Neural cell (in vitro differentiated cells): ENCODE data around the gene CRISP3. TPM values are rescaled to one million over a fixed set of nuclear protein-coding genes. Genes with fewer than 3 reads are reported as not detected.

ENCODE experiments used
- H2AFZ ChIP-seq: fragments of 200-600, 300-800 bp; sonication (generic), shearing (Covaris generic); 2 replicates; pipeline ENCODE4 v1.6.0; 2014; ENCODE audit warnings: low read depth, mild to moderate bottlenecking, antibody characterized with exemption, low read length, moderate library complexity
- H3F3A ChIP-seq: fragments of 200-600 bp; shearing (Covaris generic); 2 replicates; pipeline ENCODE4 v1.6.1; 2016; ENCODE audit warnings: mild to moderate bottlenecking, moderate library complexity, mixed read lengths, antibody characterized with exemption, low read length; ENCODE audit not compliant: insufficient read depth, poor library complexity, severe bottlenecking
- H3K27ac ChIP-seq: fragments of 200-600, 300-800 bp; sonication (generic), shearing (Covaris generic); 2 replicates; pipeline ENCODE4 v1.5.1; 2014; ENCODE audit warnings: mild to moderate bottlenecking, low read length, moderate library complexity
- H3K27me3 ChIP-seq: fragments of 300-800, 200-600 bp; sonication (generic), shearing (Covaris generic); 2 replicates; pipeline ENCODE4 v1.6.0; 2014; ENCODE audit warnings: mild to moderate bottlenecking, low read depth, low read length, moderate library complexity; ENCODE audit not compliant: insufficient read depth
- H3K36me3 ChIP-seq: fragments of 300-800, 200-600 bp; sonication (generic), shearing (Covaris generic); 2 replicates; pipeline ENCODE4 v1.5.1; 2014; ENCODE audit warnings: mild to moderate bottlenecking, antibody characterized with exemption, low read length, moderate library complexity; ENCODE audit not compliant: insufficient read depth
- H3K4me2 ChIP-seq: fragments of 300-800, 200-600 bp; sonication (generic), shearing (Covaris generic); 2 replicates; pipeline ENCODE4 v1.6.0; 2014; ENCODE audit warnings: mild to moderate bottlenecking, low read length
- H3K4me3 ChIP-seq: fragments of 300-800, 200-600 bp; sonication (generic), shearing (Covaris generic); 2 replicates; pipeline ENCODE4 v1.5.1; 2014; ENCODE audit warnings: mild to moderate bottlenecking, low read length, moderate library complexity
- H3K79me2 ChIP-seq: fragments of 200-600 bp; shearing (Covaris generic); replicated peaks from 2 replicates; pipeline ENCODE4 v1.6.0; 2014; ENCODE audit warnings: mild to moderate bottlenecking, low read length, moderate library complexity; ENCODE audit not compliant: insufficient read depth
- H3K9ac ChIP-seq: fragments of 300-800, 200-600 bp; sonication (generic), shearing (Covaris generic); 2 replicates; pipeline ENCODE4 v1.6.1; 2016; ENCODE audit warnings: mild to moderate bottlenecking, low read length, mixed read lengths
- H3K9me2 ChIP-seq: fragments of 200-600 bp; shearing (Covaris generic); 2 replicates; pipeline ENCODE4 v1.6.1; 2016; ENCODE audit warnings: mild to moderate bottlenecking, low read length, mixed read lengths; ENCODE audit not compliant: insufficient read depth
- H3K9me3 ChIP-seq: fragments of 200-600, 300-800 bp; sonication (generic), shearing (Covaris generic); 2 replicates; pipeline ENCODE4 v1.6.1; 2016; ENCODE audit warnings: mild to moderate bottlenecking, mixed run types, low read length, moderate library complexity, mixed read lengths
- H4K20me1 ChIP-seq: fragments of 200-600 bp; shearing (Covaris generic); 2 replicates; pipeline ENCODE4 v1.6.1; 2016; ENCODE audit warnings: mild to moderate bottlenecking, mixed run types; ENCODE audit not compliant: insufficient read depth
- EP300 ChIP-seq: fragments of 450-650 bp; conservative IDR thresholded peaks from 2 replicates; pipeline ENCODE4 v1.6.1; 2014; ENCODE audit warnings: antibody characterized with exemption, mild to moderate bottlenecking, moderate library complexity; ENCODE audit not compliant: poor library complexity, severe bottlenecking
- EZH2 ChIP-seq: fragments of 200-600, 300-800 bp; shearing (Covaris generic), sonication (generic); IDR thresholded peaks from 2 replicates; pipeline ENCODE4 v1.6.1; 2014; ENCODE audit warnings: antibody characterized with exemption, low read length, borderline replicate concordance, mild to moderate bottlenecking; ENCODE audit not compliant: insufficient read depth, poor library complexity, severe bottlenecking
- MXI1 ChIP-seq: fragments of 450-650 bp; conservative IDR thresholded peaks from 2 replicates; pipeline ENCODE4 v1.6.1; 2014; ENCODE audit warnings: antibody characterized with exemption, mild to moderate bottlenecking; ENCODE audit not compliant: poor library complexity, severe bottlenecking
- POLR2AphosphoS5 ChIP-seq: IDR thresholded peaks from 2 replicates; pipeline ENCODE4 v1.6.1; 2012
- RAD21 ChIP-seq: fragments of 450-650 bp; conservative IDR thresholded peaks from 2 replicates; pipeline ENCODE4 v1.6.1; 2014; ENCODE audit warnings: antibody characterized with exemption, mild to moderate bottlenecking, moderate library complexity
- SMC3 ChIP-seq: fragments of 450-650 bp; conservative IDR thresholded peaks from 2 replicates; pipeline ENCODE4 v1.6.1; 2014; ENCODE audit warnings: antibody characterized with exemption, mild to moderate bottlenecking, moderate library complexity; ENCODE audit not compliant: poor library complexity
- TAF1 ChIP-seq: IDR thresholded peaks from 2 replicates; pipeline ENCODE4 v1.6.1; 2012; ENCODE audit warnings: low read depth
- polyA plus RNA-seq: library from polyadenylated mRNA; depleted of rRNA; stranded (reverse); fragments of >200 nt; gene quantifications from 2 replicates; pipeline ENCODE4 v1.2.3, GENCODE V29; 2014
- TF ChIP-seq, protein P1 (sequence below): fragments of 450-650 bp; IDR thresholded peaks from 2 replicates; pipeline ENCODE4 v1.5.1; 2014; ENCODE audit warnings: antibody characterized with exemption, mild to moderate bottlenecking, moderate library complexity; ENCODE audit not compliant: poor library complexity, severe bottlenecking
- TF ChIP-seq, protein P2 (sequence below): IDR thresholded peaks from 2 replicates; pipeline ENCODE4 v1.6.1; 2012; ENCODE audit warnings: borderline replicate concordance

Gene CRISP3
- polyA plus RNA-seq, 1 donor from 2014 or later = not detected

DNA sequence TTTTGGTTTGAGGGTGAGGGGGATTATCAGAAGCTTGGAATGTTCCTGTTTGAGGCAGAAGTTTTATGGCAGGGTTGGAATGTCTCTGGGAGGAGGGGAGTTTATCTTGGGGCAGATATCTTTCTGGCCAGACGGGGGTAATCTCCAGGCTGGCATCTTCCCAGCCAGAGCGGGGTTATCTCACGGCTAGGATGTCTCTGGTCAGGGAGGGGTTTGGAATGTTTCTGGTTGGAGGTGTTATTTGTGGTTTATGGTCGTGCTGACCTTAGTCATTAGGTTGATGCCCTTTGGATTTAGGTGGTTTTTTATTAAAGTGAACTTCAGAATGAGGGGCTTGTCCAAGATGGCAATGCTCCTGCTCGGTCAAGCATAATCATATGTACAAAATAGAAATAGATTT, 28.1 kb upstream of the CRISP3 start:
- H3K9me3 ChIP-seq = no peaks in the 10 kb centered on the region
- TF ChIP-seq EP300 = no peak
- TF ChIP-seq, protein P1, sequence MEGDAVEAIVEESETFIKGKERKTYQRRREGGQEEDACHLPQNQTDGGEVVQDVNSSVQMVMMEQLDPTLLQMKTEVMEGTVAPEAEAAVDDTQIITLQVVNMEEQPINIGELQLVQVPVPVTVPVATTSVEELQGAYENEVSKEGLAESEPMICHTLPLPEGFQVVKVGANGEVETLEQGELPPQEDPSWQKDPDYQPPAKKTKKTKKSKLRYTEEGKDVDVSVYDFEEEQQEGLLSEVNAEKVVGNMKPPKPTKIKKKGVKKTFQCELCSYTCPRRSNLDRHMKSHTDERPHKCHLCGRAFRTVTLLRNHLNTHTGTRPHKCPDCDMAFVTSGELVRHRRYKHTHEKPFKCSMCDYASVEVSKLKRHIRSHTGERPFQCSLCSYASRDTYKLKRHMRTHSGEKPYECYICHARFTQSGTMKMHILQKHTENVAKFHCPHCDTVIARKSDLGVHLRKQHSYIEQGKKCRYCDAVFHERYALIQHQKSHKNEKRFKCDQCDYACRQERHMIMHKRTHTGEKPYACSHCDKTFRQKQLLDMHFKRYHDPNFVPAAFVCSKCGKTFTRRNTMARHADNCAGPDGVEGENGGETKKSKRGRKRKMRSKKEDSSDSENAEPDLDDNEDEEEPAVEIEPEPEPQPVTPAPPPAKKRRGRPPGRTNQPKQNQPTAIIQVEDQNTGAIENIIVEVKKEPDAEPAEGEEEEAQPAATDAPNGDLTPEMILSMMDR = no peak
- TF ChIP-seq, protein P2, sequence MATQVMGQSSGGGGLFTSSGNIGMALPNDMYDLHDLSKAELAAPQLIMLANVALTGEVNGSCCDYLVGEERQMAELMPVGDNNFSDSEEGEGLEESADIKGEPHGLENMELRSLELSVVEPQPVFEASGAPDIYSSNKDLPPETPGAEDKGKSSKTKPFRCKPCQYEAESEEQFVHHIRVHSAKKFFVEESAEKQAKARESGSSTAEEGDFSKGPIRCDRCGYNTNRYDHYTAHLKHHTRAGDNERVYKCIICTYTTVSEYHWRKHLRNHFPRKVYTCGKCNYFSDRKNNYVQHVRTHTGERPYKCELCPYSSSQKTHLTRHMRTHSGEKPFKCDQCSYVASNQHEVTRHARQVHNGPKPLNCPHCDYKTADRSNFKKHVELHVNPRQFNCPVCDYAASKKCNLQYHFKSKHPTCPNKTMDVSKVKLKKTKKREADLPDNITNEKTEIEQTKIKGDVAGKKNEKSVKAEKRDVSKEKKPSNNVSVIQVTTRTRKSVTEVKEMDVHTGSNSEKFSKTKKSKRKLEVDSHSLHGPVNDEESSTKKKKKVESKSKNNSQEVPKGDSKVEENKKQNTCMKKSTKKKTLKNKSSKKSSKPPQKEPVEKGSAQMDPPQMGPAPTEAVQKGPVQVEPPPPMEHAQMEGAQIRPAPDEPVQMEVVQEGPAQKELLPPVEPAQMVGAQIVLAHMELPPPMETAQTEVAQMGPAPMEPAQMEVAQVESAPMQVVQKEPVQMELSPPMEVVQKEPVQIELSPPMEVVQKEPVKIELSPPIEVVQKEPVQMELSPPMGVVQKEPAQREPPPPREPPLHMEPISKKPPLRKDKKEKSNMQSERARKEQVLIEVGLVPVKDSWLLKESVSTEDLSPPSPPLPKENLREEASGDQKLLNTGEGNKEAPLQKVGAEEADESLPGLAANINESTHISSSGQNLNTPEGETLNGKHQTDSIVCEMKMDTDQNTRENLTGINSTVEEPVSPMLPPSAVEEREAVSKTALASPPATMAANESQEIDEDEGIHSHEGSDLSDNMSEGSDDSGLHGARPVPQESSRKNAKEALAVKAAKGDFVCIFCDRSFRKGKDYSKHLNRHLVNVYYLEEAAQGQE = no peak
- TF ChIP-seq SMC3 = no peak
- TF ChIP-seq POLR2AphosphoS5 = no peak
- TF ChIP-seq TAF1 = no peak
- no peak for TF ChIP-seq EZH2
- no peak for TF ChIP-seq MXI1
- TF ChIP-seq RAD21 = no peak
- H3K9ac ChIP-seq = no peak overlapping the region
- no peaks in the 10 kb centered on the region for H4K20me1 ChIP-seq
- H3K36me3 ChIP-seq = no peaks in the 10 kb centered on the region
- H2AFZ ChIP-seq = no peak overlapping the region
- H3F3A ChIP-seq = no peaks in the 10 kb centered on the region
- no peaks in the 10 kb centered on the region for H3K79me2 ChIP-seq
- H3K27me3 ChIP-seq = no peaks in the 10 kb centered on the region
- no peak overlapping the region for H3K4me3 ChIP-seq
- H3K27ac ChIP-seq = no peak overlapping the region
- no peak overlapping the region for H3K4me2 ChIP-seq
- no peaks in the 10 kb centered on the region for H3K9me2 ChIP-seq

DNA sequence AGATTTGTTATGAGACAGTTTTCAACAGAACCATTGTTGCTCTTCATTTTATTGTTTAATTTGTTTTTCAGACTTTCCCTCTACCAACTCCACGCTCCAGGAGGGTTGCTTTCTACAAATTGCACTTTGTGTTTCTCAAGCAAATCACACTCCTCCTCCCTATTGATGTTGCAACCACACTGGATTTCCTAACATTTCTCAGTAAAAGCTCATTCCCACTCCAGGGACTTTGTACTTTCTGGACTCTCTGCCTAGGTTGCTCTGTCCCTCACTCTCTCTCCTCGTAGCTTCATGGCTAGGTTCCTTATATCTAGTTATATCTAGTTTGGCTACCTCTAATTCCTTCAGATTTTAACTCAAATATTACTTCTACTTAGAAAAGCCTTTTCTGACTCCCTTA, 22.6 kb upstream of the CRISP3 start:
- Histone ChIP-seq H3K27ac (no peak overlapping the region), H3K79me2 (no peaks in the 10 kb centered on the region), H3K9me3 (no peaks in the 10 kb centered on the region), H3K9me2 (no peaks in the 10 kb centered on the region), H3K4me3 (no peak overlapping the region), H3F3A (no peaks in the 10 kb centered on the region), H3K9ac (no peak overlapping the region), H3K27me3 (no peaks in the 10 kb centered on the region), H2AFZ (no peak overlapping the region), H3K4me2 (no peak overlapping the region), H4K20me1 (no peaks in the 10 kb centered on the region), H3K36me3 (no peaks in the 10 kb centered on the region)
- no peak for TF ChIP-seq POLR2AphosphoS5
- TF ChIP-seq TAF1 = no peak
- TF ChIP-seq, protein P1 = no peak
- TF ChIP-seq MXI1 = no peak
- TF ChIP-seq EZH2 = no peak
- no peak for TF ChIP-seq SMC3
- no peak for TF ChIP-seq EP300
- TF ChIP-seq, protein P2 = no peak
- no peak for TF ChIP-seq RAD21
